Prostate gland (tissue), 2 donors: Measurements from ENCODE around the gene NOL3. TPM values are rescaled to one million over a fixed set of nuclear protein-coding genes. Genes with fewer than 3 reads are reported as not detected.

Experiments
- DNase-seq: peaks from one replicate; pipeline ENCODE4 v3.0.0-alpha.2; 2019; ENCODE audit warnings: low spot score
- H3K27ac ChIP-seq, 2 donors: fragments of 200-600 bp; sonication (generic); 2 replicates each; pipeline ENCODE4 v1.5.1; 2017 to 2019
- H3K27me3 ChIP-seq: fragments of 200-600 bp; sonication (generic); replicated peaks from 2 replicates; pipeline ENCODE4 v1.5.1; 2019; ENCODE audit not compliant: insufficient read depth
- H3K36me3 ChIP-seq, 2 donors: fragments of 200-600 bp; sonication (generic); 1 replicate in 1 of 2; 2 replicates in 1 of 2; pipeline versions ENCODE4 v1.5.1 to v1.8.1; 2017 to 2019
- H3K4me1 ChIP-seq: fragments of 200-600 bp; sonication (generic); replicated peaks from 2 replicates; pipeline ENCODE4 v1.5.1; 2019
- H3K4me3 ChIP-seq, 2 donors: fragments of 200-600 bp; sonication (generic); 2 replicates each; pipeline ENCODE4 v1.5.1; 2017 to 2019
- H3K9me3 ChIP-seq: fragments of 200-600 bp; sonication (generic); 2 replicates; pipeline ENCODE4 v1.5.1; 2017
- POLR2A ChIP-seq: fragments of 450-650 bp; IDR thresholded peaks from one replicate; pipeline ENCODE4 v1.6.1; 2016; ENCODE audit warnings: antibody characterized with exemption, mild to moderate bottlenecking
- POLR2AphosphoS5 ChIP-seq: sonication (generic); formaldehyde crosslinking; IDR thresholded peaks from one replicate; pipeline ENCODE4 v1.6.1; 2017; ENCODE audit warnings: antibody characterized with exemption
- WGBS: methylation state at CpG from one replicate; pipeline ENCODE4 v1.1.5; 2018; 5-methylcytosine and 5-hydroxymethylcytosine counted together
- intact Hi-C: fragments of 100-400 bp; cut with DNase I; formaldehyde crosslinking; loops from one replicate; pipeline ENCODE4 v1.14.2; 2022
- total RNA-seq, 2 donors: library from RNA; depleted of rRNA; stranded (reverse); fragments of >200 nt; gene quantifications; one replicate each; pipeline ENCODE4 v1.1.0, GENCODE V29; 2016
- TF ChIP-seq, protein P1 (sequence below), 4 experiments: fragments of 200-600 bp in 2 of 4; fragments of 450-650 bp in 2 of 4; sonication (generic) in 2 of 4; IDR thresholded peaks; 1 replicate in 3 of 4; 2 replicates in 1 of 4; pipeline ENCODE4 v1.5.1; 2016 to 2019; ENCODE audit warnings: antibody characterized with exemption in 4 of 4, mild to moderate bottlenecking in 2 of 4, moderate library complexity in 2 of 4

NOL3 gene
- total RNA-seq, 2 donors from 2014 or later, result 60.8 to 129 TPM

- TF ChIP-seq POLR2A (no peak), POLR2AphosphoS5 (no peak)
- TF ChIP-seq, protein P1, sequence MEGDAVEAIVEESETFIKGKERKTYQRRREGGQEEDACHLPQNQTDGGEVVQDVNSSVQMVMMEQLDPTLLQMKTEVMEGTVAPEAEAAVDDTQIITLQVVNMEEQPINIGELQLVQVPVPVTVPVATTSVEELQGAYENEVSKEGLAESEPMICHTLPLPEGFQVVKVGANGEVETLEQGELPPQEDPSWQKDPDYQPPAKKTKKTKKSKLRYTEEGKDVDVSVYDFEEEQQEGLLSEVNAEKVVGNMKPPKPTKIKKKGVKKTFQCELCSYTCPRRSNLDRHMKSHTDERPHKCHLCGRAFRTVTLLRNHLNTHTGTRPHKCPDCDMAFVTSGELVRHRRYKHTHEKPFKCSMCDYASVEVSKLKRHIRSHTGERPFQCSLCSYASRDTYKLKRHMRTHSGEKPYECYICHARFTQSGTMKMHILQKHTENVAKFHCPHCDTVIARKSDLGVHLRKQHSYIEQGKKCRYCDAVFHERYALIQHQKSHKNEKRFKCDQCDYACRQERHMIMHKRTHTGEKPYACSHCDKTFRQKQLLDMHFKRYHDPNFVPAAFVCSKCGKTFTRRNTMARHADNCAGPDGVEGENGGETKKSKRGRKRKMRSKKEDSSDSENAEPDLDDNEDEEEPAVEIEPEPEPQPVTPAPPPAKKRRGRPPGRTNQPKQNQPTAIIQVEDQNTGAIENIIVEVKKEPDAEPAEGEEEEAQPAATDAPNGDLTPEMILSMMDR (IDR thresholded peaks at IDR 0.05), result no peak
- no peak overlapping the region for H3K27ac ChIP-seq
- H3K27me3 ChIP-seq, result no peaks in the 10 kb centered on the region
- no peaks in the 10 kb centered on the region for H3K9me3 ChIP-seq
- H3K4me1 ChIP-seq, result peaks cover 22% of the 10 kb centered on the region
- no peak overlapping the region for H3K4me3 ChIP-seq
- 79% methylated on average over 7 of the region's 7 CpGs for WGBS
- no peaks in the 10 kb centered on the region for H3K36me3 ChIP-seq
- DNase-seq, result no peak
- intact Hi-C loops, result loop anchor here (5.0 kb wide), 2 partner anchors 131 to 266 kb away; partner anchors contain the start of gene CBFB
These were observed 12.3 kb upstream of the NOL3 start for GRCh38 chr16:67157892-67158635.

- Histone ChIP-seq H3K27me3 (no peaks in the 10 kb centered on the region), H3K9me3 (no peaks in the 10 kb centered on the region), H3K27ac (peak overlapping the region; percentile 91 to 94), H3K4me3 (peak overlapping the region; percentile 92 to 97), H3K36me3 (no peaks in the 10 kb centered on the region), H3K4me1 (peaks cover 27% of the 10 kb centered on the region)
- TF ChIP-seq POLR2A (peak; percentile 23), POLR2AphosphoS5 (no peak)
- DNase-seq, result no peak
- intact Hi-C loops, result loop anchor here (5.0 kb wide), 2 partner anchors 132 to 267 kb away; partner anchors contain the start of gene CBFB
- 8% methylated on average over 32 of the region's 34 CpGs for WGBS
These were observed 11.4 kb upstream of the NOL3 start for GRCh38 chr16:67158637-67159600.

DNA sequence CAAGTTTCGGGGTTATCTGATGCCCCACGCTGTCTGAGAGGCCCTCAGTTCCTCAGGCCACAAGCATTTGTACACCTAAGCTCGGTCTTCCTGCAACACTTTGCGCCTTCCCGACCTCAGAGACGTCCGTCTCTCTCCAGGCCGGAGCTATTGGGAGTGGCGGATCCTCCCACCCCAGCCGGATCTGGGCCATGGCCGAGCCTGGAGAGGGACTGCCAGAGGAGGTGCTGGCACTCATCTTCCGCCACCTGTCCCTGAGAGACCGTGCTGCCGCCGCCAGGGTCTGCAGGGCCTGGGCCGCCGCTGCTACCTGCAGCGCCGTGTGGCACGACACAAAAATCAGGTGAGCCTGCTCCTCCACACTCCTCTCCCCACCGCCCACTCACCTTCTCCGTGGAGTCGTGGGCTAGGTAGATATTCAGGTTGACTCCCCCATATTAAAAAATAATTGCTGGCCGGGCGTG, 8.7 kb upstream of the NOL3 start:
- H3K27ac ChIP-seq, result peak overlapping the region; percentile 91 to 94
- intact Hi-C loops, result no loop called here
- no peaks in the 10 kb centered on the region for H3K27me3 ChIP-seq
- H3K4me1 ChIP-seq, result peaks cover 32% of the 10 kb centered on the region
- no peak for TF ChIP-seq POLR2AphosphoS5
- TF ChIP-seq, protein P1 (IDR thresholded peaks at IDR 0.05), result peak in 1 of 4 experiments; percentile 31
- no peaks in the 10 kb centered on the region for H3K9me3 ChIP-seq
- H3K4me3 ChIP-seq, result peak overlapping the region; percentile 92 to 97
- DNase-seq, result peak; percentile 41
- WGBS, result 41% methylated on average over 25 of the region's 25 CpGs
- no peaks in the 10 kb centered on the region for H3K36me3 ChIP-seq

- WGBS, result 16% methylated on average over 44 of the region's 44 CpGs
- peaks cover 32% of the 10 kb centered on the region for H3K4me1 ChIP-seq
These were observed 7.7 kb upstream of the NOL3 start for GRCh38 chr16:67162506-67163163.

GRCh38 chr16:67163164-67163998, 7.0 kb upstream of the NOL3 start:
- H3K27ac ChIP-seq, result peak overlapping the region; percentile 91 to 94
- intact Hi-C loops, result no loop called here
- WGBS, result 2% methylated on average over 83 of the region's 99 CpGs
- H3K36me3 ChIP-seq, result no peaks in the 10 kb centered on the region
- H3K4me3 ChIP-seq, result peak overlapping the region; percentile 27 to 30
- no peaks in the 10 kb centered on the region for H3K9me3 ChIP-seq
- H3K4me1 ChIP-seq, result peaks cover 31% of the 10 kb centered on the region
- peak; percentile 56 for DNase-seq
- no peaks in the 10 kb centered on the region for H3K27me3 ChIP-seq
- TF ChIP-seq, protein P1 (IDR thresholded peaks at IDR 0.05), result no peak
- no peak for TF ChIP-seq POLR2AphosphoS5
- TF ChIP-seq POLR2A, result no peak

More at GRCh38 chr16:67162506-67163163, 7.7 kb upstream of the NOL3 start:
- peak overlapping the region; percentile 91 to 94 for H3K27ac ChIP-seq
- H3K4me3 ChIP-seq, result peak overlapping the region; percentile 27 to 30
- no peaks in the 10 kb centered on the region for H3K27me3 ChIP-seq
- intact Hi-C loops, result no loop called here
- DNase-seq, result no peak
- TF ChIP-seq POLR2A, result no peak
- H3K9me3 ChIP-seq, result no peaks in the 10 kb centered on the region
- no peaks in the 10 kb centered on the region for H3K36me3 ChIP-seq
